ENCODE measurements around the gene CCDC187. TPM values are rescaled to one million over a fixed set of nuclear protein-coding genes. Genes with fewer than 3 reads are reported as not detected.

CCDC187 gene
- total RNA-seq, 1 experiment from 2014 or later = 0.04 TPM

DNA sequence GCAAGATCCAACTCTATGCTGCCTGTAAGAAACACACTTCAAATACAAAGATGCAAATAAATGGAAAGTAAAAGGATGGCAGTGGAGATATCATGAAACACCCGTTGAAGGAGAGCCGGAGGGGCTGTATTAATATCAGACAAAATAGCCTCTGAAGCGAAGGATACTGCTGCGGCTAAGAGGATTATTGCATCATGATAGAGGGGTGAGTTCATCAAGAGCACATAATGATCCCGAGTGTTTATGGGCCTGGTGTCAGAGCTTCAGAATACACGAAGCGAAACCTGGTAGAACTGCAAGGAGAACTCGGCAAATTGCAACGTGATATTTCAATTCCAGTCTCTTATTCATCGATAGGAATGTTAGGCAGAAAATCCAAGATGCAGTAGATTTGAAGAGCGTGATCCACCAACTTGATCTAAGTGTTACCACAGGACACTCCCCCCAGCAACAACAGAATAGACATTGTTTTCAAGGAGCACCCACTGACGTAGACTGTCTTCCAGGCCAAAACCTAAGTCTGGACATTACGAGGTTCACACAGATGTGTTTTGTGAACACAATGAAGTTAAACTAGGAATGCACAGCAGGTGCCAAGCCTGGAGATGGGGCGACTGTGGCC lies 30.5 kb downstream of the CCDC187 start:
- TF ChIP-seq, protein P1, sequence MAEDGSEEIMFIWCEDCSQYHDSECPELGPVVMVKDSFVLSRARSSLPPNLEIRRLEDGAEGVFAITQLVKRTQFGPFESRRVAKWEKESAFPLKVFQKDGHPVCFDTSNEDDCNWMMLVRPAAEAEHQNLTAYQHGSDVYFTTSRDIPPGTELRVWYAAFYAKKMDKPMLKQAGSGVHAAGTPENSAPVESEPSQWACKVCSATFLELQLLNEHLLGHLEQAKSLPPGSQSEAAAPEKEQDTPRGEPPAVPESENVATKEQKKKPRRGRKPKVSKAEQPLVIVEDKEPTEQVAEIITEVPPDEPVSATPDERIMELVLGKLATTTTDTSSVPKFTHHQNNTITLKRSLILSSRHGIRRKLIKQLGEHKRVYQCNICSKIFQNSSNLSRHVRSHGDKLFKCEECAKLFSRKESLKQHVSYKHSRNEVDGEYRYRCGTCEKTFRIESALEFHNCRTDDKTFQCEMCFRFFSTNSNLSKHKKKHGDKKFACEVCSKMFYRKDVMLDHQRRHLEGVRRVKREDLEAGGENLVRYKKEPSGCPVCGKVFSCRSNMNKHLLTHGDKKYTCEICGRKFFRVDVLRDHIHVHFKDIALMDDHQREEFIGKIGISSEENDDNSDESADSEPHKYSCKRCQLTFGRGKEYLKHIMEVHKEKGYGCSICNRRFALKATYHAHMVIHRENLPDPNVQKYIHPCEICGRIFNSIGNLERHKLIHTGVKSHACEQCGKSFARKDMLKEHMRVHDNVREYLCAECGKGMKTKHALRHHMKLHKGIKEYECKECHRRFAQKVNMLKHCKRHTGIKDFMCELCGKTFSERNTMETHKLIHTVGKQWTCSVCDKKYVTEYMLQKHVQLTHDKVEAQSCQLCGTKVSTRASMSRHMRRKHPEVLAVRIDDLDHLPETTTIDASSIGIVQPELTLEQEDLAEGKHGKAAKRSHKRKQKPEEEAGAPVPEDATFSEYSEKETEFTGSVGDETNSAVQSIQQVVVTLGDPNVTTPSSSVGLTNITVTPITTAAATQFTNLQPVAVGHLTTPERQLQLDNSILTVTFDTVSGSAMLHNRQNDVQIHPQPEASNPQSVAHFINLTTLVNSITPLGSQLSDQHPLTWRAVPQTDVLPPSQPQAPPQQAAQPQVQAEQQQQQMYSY (CRISPR knock-in tag; IDR thresholded peaks at IDR 0.05) = no peak
- TF ChIP-seq NR1H2 (CRISPR knock-in tag; IDR thresholded peaks at IDR 0.05) (no peak), FOXP1 (CRISPR knock-in tag; IDR thresholded peaks at IDR 0.05; ENCODE audit: borderline replicate concordance) (no peak), ZNF317 (CRISPR knock-in tag; IDR thresholded peaks at IDR 0.05; ENCODE audit: borderline replicate concordance, low read depth) (no peak), NR2C2 (CRISPR knock-in tag; IDR thresholded peaks at IDR 0.05) (no peak), CBFB (CRISPR knock-in tag; IDR thresholded peaks at IDR 0.05; ENCODE audit: low read depth) (no peak), MYBL2 (CRISPR knock-in tag; IDR thresholded peaks at IDR 0.05) (no peak), ZNF232 (CRISPR knock-in tag; IDR thresholded peaks at IDR 0.05) (no peak), ZNF121 (CRISPR knock-in tag; IDR thresholded peaks at IDR 0.05) (no peak)
- TF ChIP-seq, protein P2, sequence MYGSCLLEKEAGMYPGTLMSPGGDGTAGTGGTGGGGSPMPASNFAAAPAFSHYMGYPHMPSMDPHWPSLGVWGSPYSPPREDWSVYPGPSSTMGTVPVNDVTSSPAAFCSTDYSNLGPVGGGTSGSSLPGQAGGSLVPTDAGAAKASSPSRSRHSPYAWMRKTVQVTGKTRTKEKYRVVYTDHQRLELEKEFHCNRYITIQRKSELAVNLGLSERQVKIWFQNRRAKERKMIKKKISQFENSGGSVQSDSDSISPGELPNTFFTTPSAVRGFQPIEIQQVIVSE (CRISPR knock-in tag; IDR thresholded peaks at IDR 0.05; ENCODE audit: borderline replicate concordance) = no peak
- TF ChIP-seq, protein P3, sequence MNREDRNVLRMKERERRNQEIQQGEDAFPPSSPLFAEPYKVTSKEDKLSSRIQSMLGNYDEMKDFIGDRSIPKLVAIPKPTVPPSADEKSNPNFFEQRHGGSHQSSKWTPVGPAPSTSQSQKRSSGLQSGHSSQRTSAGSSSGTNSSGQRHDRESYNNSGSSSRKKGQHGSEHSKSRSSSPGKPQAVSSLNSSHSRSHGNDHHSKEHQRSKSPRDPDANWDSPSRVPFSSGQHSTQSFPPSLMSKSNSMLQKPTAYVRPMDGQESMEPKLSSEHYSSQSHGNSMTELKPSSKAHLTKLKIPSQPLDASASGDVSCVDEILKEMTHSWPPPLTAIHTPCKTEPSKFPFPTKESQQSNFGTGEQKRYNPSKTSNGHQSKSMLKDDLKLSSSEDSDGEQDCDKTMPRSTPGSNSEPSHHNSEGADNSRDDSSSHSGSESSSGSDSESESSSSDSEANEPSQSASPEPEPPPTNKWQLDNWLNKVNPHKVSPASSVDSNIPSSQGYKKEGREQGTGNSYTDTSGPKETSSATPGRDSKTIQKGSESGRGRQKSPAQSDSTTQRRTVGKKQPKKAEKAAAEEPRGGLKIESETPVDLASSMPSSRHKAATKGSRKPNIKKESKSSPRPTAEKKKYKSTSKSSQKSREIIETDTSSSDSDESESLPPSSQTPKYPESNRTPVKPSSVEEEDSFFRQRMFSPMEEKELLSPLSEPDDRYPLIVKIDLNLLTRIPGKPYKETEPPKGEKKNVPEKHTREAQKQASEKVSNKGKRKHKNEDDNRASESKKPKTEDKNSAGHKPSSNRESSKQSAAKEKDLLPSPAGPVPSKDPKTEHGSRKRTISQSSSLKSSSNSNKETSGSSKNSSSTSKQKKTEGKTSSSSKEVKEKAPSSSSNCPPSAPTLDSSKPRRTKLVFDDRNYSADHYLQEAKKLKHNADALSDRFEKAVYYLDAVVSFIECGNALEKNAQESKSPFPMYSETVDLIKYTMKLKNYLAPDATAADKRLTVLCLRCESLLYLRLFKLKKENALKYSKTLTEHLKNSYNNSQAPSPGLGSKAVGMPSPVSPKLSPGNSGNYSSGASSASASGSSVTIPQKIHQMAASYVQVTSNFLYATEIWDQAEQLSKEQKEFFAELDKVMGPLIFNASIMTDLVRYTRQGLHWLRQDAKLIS (CRISPR knock-in tag; IDR thresholded peaks at IDR 0.05; ENCODE audit: borderline replicate concordance) = no peak
- TF ChIP-seq, protein P4, sequence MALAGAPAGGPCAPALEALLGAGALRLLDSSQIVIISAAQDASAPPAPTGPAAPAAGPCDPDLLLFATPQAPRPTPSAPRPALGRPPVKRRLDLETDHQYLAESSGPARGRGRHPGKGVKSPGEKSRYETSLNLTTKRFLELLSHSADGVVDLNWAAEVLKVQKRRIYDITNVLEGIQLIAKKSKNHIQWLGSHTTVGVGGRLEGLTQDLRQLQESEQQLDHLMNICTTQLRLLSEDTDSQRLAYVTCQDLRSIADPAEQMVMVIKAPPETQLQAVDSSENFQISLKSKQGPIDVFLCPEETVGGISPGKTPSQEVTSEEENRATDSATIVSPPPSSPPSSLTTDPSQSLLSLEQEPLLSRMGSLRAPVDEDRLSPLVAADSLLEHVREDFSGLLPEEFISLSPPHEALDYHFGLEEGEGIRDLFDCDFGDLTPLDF (CRISPR knock-in tag; IDR thresholded peaks at IDR 0.05) = no peak
- TF ChIP-seq, protein P5, sequence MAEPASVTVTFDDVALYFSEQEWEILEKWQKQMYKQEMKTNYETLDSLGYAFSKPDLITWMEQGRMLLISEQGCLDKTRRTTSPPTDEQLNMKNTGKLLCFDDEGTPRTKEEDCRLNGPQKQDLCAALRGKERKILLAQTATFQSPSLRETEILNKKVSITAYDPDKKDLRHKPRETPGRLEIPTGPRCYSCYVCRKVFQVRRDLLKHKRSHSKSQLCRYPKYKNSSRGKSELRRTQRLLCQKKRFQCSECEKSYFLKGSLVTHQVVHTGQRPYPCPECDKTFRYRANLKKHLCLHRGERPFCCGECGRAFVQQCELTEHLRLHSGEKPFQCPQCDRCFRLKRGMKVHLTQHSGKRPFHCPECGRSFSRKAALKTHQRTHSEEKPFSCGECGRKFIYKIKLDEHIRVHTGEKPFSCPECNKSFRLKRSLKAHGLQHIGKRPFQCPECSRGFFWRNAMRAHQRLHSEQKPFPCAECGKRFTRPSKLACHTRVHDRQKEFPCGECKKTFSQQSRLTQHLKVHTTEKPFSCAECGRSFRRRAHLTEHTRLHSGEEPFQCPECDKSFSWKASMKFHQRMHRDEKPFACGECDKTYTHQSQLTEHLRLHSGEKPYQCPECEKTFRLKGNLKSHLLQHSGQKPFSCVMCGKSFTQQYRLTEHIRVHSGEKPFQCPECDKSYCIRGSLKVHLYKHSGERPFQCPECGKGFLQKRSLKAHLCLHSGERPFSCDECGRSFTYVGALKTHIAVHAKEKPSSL (CRISPR knock-in tag; conservative IDR thresholded peaks at IDR 0.05) = no peak
- CTCF ChIA-PET = no interaction called here
- H3K4me1 Mint-ChIP-seq = peaks cover 13% of the 10 kb centered on the region
- ATAC-seq (no peak), DNase-seq (ENCODE audit: low spot score) (no peak)
- POLR2A ChIA-PET = no interaction called here
- no peaks in the 10 kb centered on the region for H3K9me3 Mint-ChIP-seq
- H3K36me3 Mint-ChIP-seq = no peaks in the 10 kb centered on the region
- H3K4me3 Mint-ChIP-seq = no peak overlapping the region
- H3K27ac Mint-ChIP-seq = no peak overlapping the region; the same call in 1 of the 2 replicates
- no peaks in the 10 kb centered on the region for H3K27me3 Mint-ChIP-seq (ENCODE audit: low read depth)
